H9 (cell line): ENCODE measurements around the gene HORMAD2. TPM values are rescaled to one million over a fixed set of nuclear protein-coding genes. Genes with fewer than 3 reads are reported as not detected.

Experiments
- DNase-seq: peaks from one replicate; pipeline ENCODE4 v3.0.0-alpha.2; 2017
- H2AFZ ChIP-seq: one replicate; pipeline ENCODE4 v1.6.1; 2013; ENCODE audit warnings: mild to moderate bottlenecking, low read length, control low read depth, moderate library complexity
- H2AK5ac ChIP-seq: 2 replicates; pipeline ENCODE4 v1.6.1; 2013; ENCODE audit warnings: low read length, control low read depth, mixed read lengths; ENCODE audit not compliant: insufficient read length
- H2BK120ac ChIP-seq: one replicate; pipeline ENCODE4 v1.6.1; 2013; ENCODE audit warnings: low read depth, mild to moderate bottlenecking, low read length, control low read depth, inconsistent platforms; ENCODE audit not compliant: poor library complexity, severe bottlenecking
- H2BK12ac ChIP-seq: 2 replicates; pipeline ENCODE4 v1.6.1; 2013; ENCODE audit warnings: low read length, control low read depth, mixed read lengths, low read depth; ENCODE audit not compliant: insufficient read length
- H2BK15ac ChIP-seq: 2 replicates; pipeline ENCODE4 v1.6.1; 2013; ENCODE audit warnings: low read depth, low read length, control low read depth
- H2BK20ac ChIP-seq: one replicate; pipeline ENCODE4 v1.6.1; 2013; ENCODE audit warnings: low read depth, mild to moderate bottlenecking, low read length, control low read depth, inconsistent platforms; ENCODE audit not compliant: poor library complexity, severe bottlenecking
- H2BK5ac ChIP-seq: 2 replicates; pipeline ENCODE4 v1.6.1; 2013; ENCODE audit warnings: low read length, control low read depth, mixed read lengths; ENCODE audit not compliant: insufficient read length
- H3K14ac ChIP-seq: 2 replicates; pipeline ENCODE4 v1.6.1; 2013; ENCODE audit warnings: low read length, control low read depth; ENCODE audit not compliant: insufficient read depth
- H3K18ac ChIP-seq: 2 replicates; pipeline ENCODE4 v1.6.1; 2013; ENCODE audit warnings: low read depth, mild to moderate bottlenecking, mixed read lengths, low read length, control low read depth; ENCODE audit not compliant: insufficient read length
- H3K23ac ChIP-seq: 2 replicates; pipeline ENCODE4 v1.6.1; 2013; ENCODE audit warnings: low read length, control low read depth, mixed read lengths, low read depth; ENCODE audit not compliant: insufficient read length
- H3K23me2 ChIP-seq: 2 replicates; pipeline ENCODE4 v1.6.1; 2013; ENCODE audit warnings: low read depth, mild to moderate bottlenecking, mixed read lengths, low read length, control low read depth; ENCODE audit not compliant: insufficient read length, poor library complexity, severe bottlenecking
- H3K27ac ChIP-seq: 2 replicates; pipeline ENCODE4 v1.5.1; 2013; ENCODE audit warnings: low read length, control low read depth, mixed read lengths, low read depth; ENCODE audit not compliant: insufficient read length
- H3K27me3 ChIP-seq: 2 replicates; pipeline ENCODE4 v1.6.1; 2013; ENCODE audit warnings: low read length, control low read depth, inconsistent platforms; ENCODE audit not compliant: insufficient read depth
- H3K4ac ChIP-seq: 2 replicates; pipeline ENCODE4 v1.6.1; 2013; ENCODE audit warnings: low read depth, mild to moderate bottlenecking, control low read depth, inconsistent platforms, low read length, moderate library complexity
- H3K4me1 ChIP-seq: 2 replicates; pipeline ENCODE4 v1.6.1; 2013; ENCODE audit warnings: low read length, control low read depth, inconsistent platforms; ENCODE audit not compliant: insufficient read depth
- H3K4me2 ChIP-seq: 2 replicates; pipeline ENCODE4 v1.6.1; 2013; ENCODE audit warnings: low read length, control low read depth, mixed read lengths; ENCODE audit not compliant: insufficient read length, insufficient read depth
- H3K56ac ChIP-seq: 2 replicates; pipeline ENCODE4 v1.6.1; 2013; ENCODE audit warnings: low read depth, mild to moderate bottlenecking, mixed read lengths, low read length, control low read depth; ENCODE audit not compliant: insufficient read length
- H3K79me1 ChIP-seq: 2 replicates; pipeline ENCODE4 v1.6.1; 2013; ENCODE audit warnings: low read depth, mild to moderate bottlenecking, moderate library complexity, low read length, control low read depth, inconsistent platforms; ENCODE audit not compliant: insufficient read depth, poor library complexity, severe bottlenecking
- H3K79me2 ChIP-seq: 2 replicates; pipeline ENCODE4 v1.6.1; 2013; ENCODE audit warnings: low read length, control low read depth, inconsistent platforms; ENCODE audit not compliant: insufficient read depth
- H3K9ac ChIP-seq: 2 replicates; pipeline ENCODE4 v1.6.1; 2013; ENCODE audit warnings: low read length, control low read depth, mixed read lengths; ENCODE audit not compliant: insufficient read length; ENCODE audit errors: extremely low read depth
- H3K9me3 ChIP-seq: one replicate; pipeline ENCODE4 v1.6.1; 2013; ENCODE audit warnings: low read depth, low read length, inconsistent platforms; ENCODE audit not compliant: control insufficient read depth
- H3T11ph ChIP-seq: one replicate; pipeline ENCODE4 v1.6.1; 2013; ENCODE audit warnings: mild to moderate bottlenecking, low read length, control low read depth, inconsistent platforms
- H4K20me1 ChIP-seq: one replicate; pipeline ENCODE4 v1.6.1; 2013; ENCODE audit not compliant: control insufficient read depth, insufficient read length, insufficient read depth
- H4K5ac ChIP-seq: 2 replicates; pipeline ENCODE4 v1.6.1; 2013; ENCODE audit warnings: low read depth, mild to moderate bottlenecking, mixed read lengths, low read length, control low read depth; ENCODE audit not compliant: insufficient read length
- H4K8ac ChIP-seq: replicated peaks from 2 replicates; pipeline ENCODE4 v1.6.1; 2013; ENCODE audit warnings: low read length, control low read depth, mixed read lengths, low read depth; ENCODE audit not compliant: insufficient read length
- H4K91ac ChIP-seq: 2 replicates; pipeline ENCODE4 v1.6.1; 2013; ENCODE audit warnings: low read depth, mild to moderate bottlenecking, moderate library complexity, mixed read lengths, low read length, control low read depth; ENCODE audit not compliant: insufficient read length
- H3K27ac Mint-ChIP-seq, 3 experiments: 2 replicates in 2 of 3; 3 replicates in 1 of 3; pipeline ENCODE4 v1.8.0; 2020 to 2021; ENCODE audit warnings: mixed read lengths in 3 of 3, mild to moderate bottlenecking in 1 of 3, moderate library complexity in 1 of 3
- H3K27me3 Mint-ChIP-seq: 2 replicates; pipeline ENCODE4 v1.8.0; 2021; ENCODE audit warnings: low read depth, mild to moderate bottlenecking, moderate library complexity, mixed read lengths
- H3K36me3 Mint-ChIP-seq, 3 experiments: 2 replicates in 2 of 3; 3 replicates in 1 of 3; pipeline ENCODE4 v1.8.0; 2020 to 2021; ENCODE audit warnings: low read depth in 3 of 3, mixed read lengths in 3 of 3; ENCODE audit not compliant: insufficient read depth in 1 of 3
- H3K4me1 Mint-ChIP-seq, 2 experiments: 2 replicates each; pipeline ENCODE4 v1.8.0; 2020; ENCODE audit warnings: mixed read lengths in 2 of 2
- H3K4me3 Mint-ChIP-seq, 2 experiments: 2 replicates in 1 of 2; 3 replicates in 1 of 2; pipeline ENCODE4 v1.8.0; 2020 to 2021; ENCODE audit warnings: mild to moderate bottlenecking in 2 of 2, mixed read lengths in 2 of 2, moderate library complexity in 1 of 2
- H3K9me3 Mint-ChIP-seq, 2 experiments: 2 replicates in 1 of 2; 3 replicates in 1 of 2; pipeline ENCODE4 v1.8.0; 2020; ENCODE audit warnings: mild to moderate bottlenecking in 2 of 2, mixed read lengths in 2 of 2, moderate library complexity in 1 of 2
- CTCF ChIP-seq: fragments of 200-600 bp; sonication (generic); conservative IDR thresholded peaks from 3 replicates; pipeline ENCODE4 v1.8.0; 2021; ENCODE audit warnings: antibody characterized with exemption, mild to moderate bottlenecking
- WGBS: extraction: QIAGEN DNeasy Blood & Tissue Kit; methylation state at CpG from one replicate; pipeline ENCODE4 v1.1.7; 2013; ENCODE audit warnings: missing lambda C conversion rate, low lambda C conversion rate, mixed read lengths; ENCODE audit not compliant: insufficient read length; ENCODE audit errors: extremely low coverage; 5-methylcytosine and 5-hydroxymethylcytosine counted together
- long read RNA-seq: library from polyadenylated mRNA; unstranded; transcript quantifications from one replicate; pipeline ENCODE4 v2.0.0, GENCODE V29; 2020
- total RNA-seq: library from RNA; stranded (reverse); gene quantifications from 2 replicates; pipeline ENCODE4 v1.2.1, GENCODE V29; 2021

The HORMAD2 gene
- not detected in 2 replicates for total RNA-seq
- long read RNA-seq, result 0 reads

GRCh38 chr22:30079952-30080533, at the start of gene HORMAD2:
Gene HORMAD2, plus strand, starts transcription at chr22:30080464. Its CDS starts 13,489 bp downstream, at chr22:30093953.
- H3K4me1 Mint-ChIP-seq, result peaks cover 16 to 18% of the 10 kb centered on the region in 2 experiments
- peak; percentile 98 for DNase-seq
- Histone ChIP-seq H4K20me1 (no peaks in the 10 kb centered on the region), H2AK5ac (no peak within 1 kb of the TSS), H4K91ac (no peak within 1 kb of the TSS), H4K5ac (no peak within 1 kb of the TSS), H3K4me1 (no peaks in the 10 kb centered on the region), H3K56ac (no peak within 1 kb of the TSS), H2BK20ac (no peak within 1 kb of the TSS), H2BK5ac (no peak within 1 kb of the TSS), H2BK120ac (no peak within 1 kb of the TSS), H3K27me3 (no peaks in the 10 kb centered on the region), H3K79me1 (no peaks in the 10 kb centered on the region), H3K23ac (no peak within 1 kb of the TSS), H3K4ac (no peak within 1 kb of the TSS), H3K27ac (no peak within 1 kb of the TSS), H3T11ph (no peak within 1 kb of the TSS), H4K8ac (no peak within 1 kb of the TSS), H2AFZ (no peak within 1 kb of the TSS), H3K9ac (no peak within 1 kb of the TSS), H3K79me2 (no peaks in the 10 kb centered on the region), H3K23me2 (peaks cover 4% of the 10 kb centered on the region), H2BK12ac (peak within 1 kb of the TSS; percentile 69), H2BK15ac (no peak within 1 kb of the TSS), H3K14ac (peak within 1 kb of the TSS; percentile 71), H3K9me3 (no peaks in the 10 kb centered on the region), H3K18ac (peak within 1 kb of the TSS; percentile 84), H3K4me2 (peak within 1 kb of the TSS; percentile 32)
- H3K27me3 Mint-ChIP-seq, result peaks cover 27% of the 10 kb centered on the region
- peak within 1 kb of the TSS; percentile 5 to 58; a peak in 3 of 5 replicates for H3K4me3 Mint-ChIP-seq
- H3K27ac Mint-ChIP-seq, result peak within 1 kb of the TSS in 2 of 3 experiments; percentile 19 to 67; a peak in 3 of 7 replicates
- H3K36me3 Mint-ChIP-seq, result no peaks in the 10 kb centered on the region; a peak in 1 of 7 replicates
- no peak for TF ChIP-seq CTCF
- peaks cover 3 to 4% of the 10 kb centered on the region in 2 experiments; a peak in 2 of 5 replicates for H3K9me3 Mint-ChIP-seq
- no CpG with 5 or more reads among the region's 53 CpGs for WGBS
